ENCODE results near the gene SLF2.

The SLF2 gene

GRCh38 chr10:100869399-100869798 is 43.4 kb upstream of the SLF2 start:
- Histone ChIP-seq H4K20me1 (ENCODE audit: insufficient read depth, low read length) (no peaks in the 10 kb centered on the region), H3K36me3 (ENCODE audit: insufficient read depth, low read length) (no peaks in the 10 kb centered on the region), H3K9me2 (ENCODE audit: low read depth, low read length) (no peaks in the 10 kb centered on the region), H3K4me1 (ENCODE audit: insufficient read depth, low read length, severe bottlenecking) (no peaks in the 10 kb centered on the region), H2AFZ (ENCODE audit: low read length) (no peak overlapping the region), H3F3A (ENCODE audit: insufficient read depth, low read length) (no peaks in the 10 kb centered on the region), H3K9ac (ENCODE audit: low read length) (no peak overlapping the region), H3K27ac (ENCODE audit: low read depth, low read length, poor library complexity, severe bottlenecking) (no peak overlapping the region), H3K27me3 (ENCODE audit: insufficient read depth, low read length) (no peaks in the 10 kb centered on the region), H3K4me3 (ENCODE audit: low read depth, low read length, poor library complexity, severe bottlenecking) (no peak overlapping the region), H3K79me2 (ENCODE audit: insufficient read depth, low read length) (no peaks in the 10 kb centered on the region), H3K4me2 (ENCODE audit: low read length) (no peak overlapping the region), H3K9me3 (ENCODE audit: low read length) (no peaks in the 10 kb centered on the region)
- TF ChIP-seq CTCF (IDR thresholded peaks at IDR 0.05; ENCODE audit: low read length): no peak
- no peak for TF ChIP-seq EZH2 (IDR thresholded peaks at IDR 0.05; ENCODE audit: borderline replicate concordance, low read length)

- Histone ChIP-seq H2AFZ (ENCODE audit: low read length) (no peak overlapping the region), H3K4me2 (ENCODE audit: low read length) (no peak overlapping the region), H3K9me2 (ENCODE audit: low read depth, low read length) (no peaks in the 10 kb centered on the region), H4K20me1 (ENCODE audit: insufficient read depth, low read length) (no peaks in the 10 kb centered on the region), H3K4me1 (ENCODE audit: insufficient read depth, low read length, severe bottlenecking) (no peaks in the 10 kb centered on the region), H3K27me3 (ENCODE audit: insufficient read depth, low read length) (no peaks in the 10 kb centered on the region), H3K27ac (ENCODE audit: low read depth, low read length, poor library complexity, severe bottlenecking) (no peak overlapping the region), H3K36me3 (ENCODE audit: insufficient read depth, low read length) (no peaks in the 10 kb centered on the region), H3K4me3 (ENCODE audit: low read depth, low read length, poor library complexity, severe bottlenecking) (no peak overlapping the region), H3K9ac (ENCODE audit: low read length) (no peak overlapping the region), H3K79me2 (ENCODE audit: insufficient read depth, low read length) (no peaks in the 10 kb centered on the region), H3F3A (ENCODE audit: insufficient read depth, low read length) (no peaks in the 10 kb centered on the region), H3K9me3 (ENCODE audit: low read length) (no peaks in the 10 kb centered on the region)
- TF ChIP-seq CTCF (IDR thresholded peaks at IDR 0.05; ENCODE audit: low read length) (peak; percentile 62), EZH2 (IDR thresholded peaks at IDR 0.05; ENCODE audit: borderline replicate concordance, low read length) (no peak)
Observed at GRCh38 chr10:100872034-100872791, 40.5 kb upstream of the SLF2 start.

GRCh38 chr10:100873146-100873826 is 39.5 kb upstream of the SLF2 start:
- Histone ChIP-seq H2AFZ (ENCODE audit: low read length) (no peak overlapping the region), H3K36me3 (ENCODE audit: insufficient read depth, low read length) (no peaks in the 10 kb centered on the region), H3F3A (ENCODE audit: insufficient read depth, low read length) (no peaks in the 10 kb centered on the region), H3K79me2 (ENCODE audit: insufficient read depth, low read length) (no peaks in the 10 kb centered on the region), H3K9me2 (ENCODE audit: low read depth, low read length) (no peaks in the 10 kb centered on the region), H3K4me3 (ENCODE audit: low read depth, low read length, poor library complexity, severe bottlenecking) (no peak overlapping the region), H3K9ac (ENCODE audit: low read length) (no peak overlapping the region), H3K27me3 (ENCODE audit: insufficient read depth, low read length) (no peaks in the 10 kb centered on the region), H4K20me1 (ENCODE audit: insufficient read depth, low read length) (no peaks in the 10 kb centered on the region), H3K27ac (ENCODE audit: low read depth, low read length, poor library complexity, severe bottlenecking) (no peak overlapping the region), H3K4me2 (ENCODE audit: low read length) (no peak overlapping the region), H3K9me3 (ENCODE audit: low read length) (no peaks in the 10 kb centered on the region), H3K4me1 (ENCODE audit: insufficient read depth, low read length, severe bottlenecking) (no peaks in the 10 kb centered on the region)
- TF ChIP-seq EZH2 (IDR thresholded peaks at IDR 0.05; ENCODE audit: borderline replicate concordance, low read length) (no peak), CTCF (IDR thresholded peaks at IDR 0.05; ENCODE audit: low read length) (no peak)
